ENCODE measurements around the gene SMAD3. TPM values are rescaled to one million over a fixed set of nuclear protein-coding genes. Genes with fewer than 3 reads are reported as not detected.
"Not testable (repeated sequence)": the region's sequence is repeated elsewhere in the genome, so short reads cannot be mapped to it uniquely, and the experiment has no call there.

Gene SMAD3
- total and polyA plus RNA-seq, 2 donors (not counting 1 experiment from before 2014, with no cell fraction given), result 55.9 to 163 TPM

GRCh38 chr15:67121644-67122605 is 56.5 kb downstream of the SMAD3 start:
- H3K9me3 Mint-ChIP-seq (ENCODE audit: insufficient read depth), result no peaks in the 10 kb centered on the region
- peak overlapping the region; percentile 96 for H3K27ac Mint-ChIP-seq
- H3K4me1 Mint-ChIP-seq, result peaks cover 91% of the 10 kb centered on the region
- DNase-seq (no peak), ATAC-seq (ENCODE audit: low read depth) (no peak)
- no peak for TF ChIP-seq EZH2 (IDR thresholded peaks at IDR 0.05; ENCODE audit: borderline replicate concordance, insufficient read depth, low read depth, low read length, poor library complexity, severe bottlenecking)
- TF ChIP-seq, protein P1, sequence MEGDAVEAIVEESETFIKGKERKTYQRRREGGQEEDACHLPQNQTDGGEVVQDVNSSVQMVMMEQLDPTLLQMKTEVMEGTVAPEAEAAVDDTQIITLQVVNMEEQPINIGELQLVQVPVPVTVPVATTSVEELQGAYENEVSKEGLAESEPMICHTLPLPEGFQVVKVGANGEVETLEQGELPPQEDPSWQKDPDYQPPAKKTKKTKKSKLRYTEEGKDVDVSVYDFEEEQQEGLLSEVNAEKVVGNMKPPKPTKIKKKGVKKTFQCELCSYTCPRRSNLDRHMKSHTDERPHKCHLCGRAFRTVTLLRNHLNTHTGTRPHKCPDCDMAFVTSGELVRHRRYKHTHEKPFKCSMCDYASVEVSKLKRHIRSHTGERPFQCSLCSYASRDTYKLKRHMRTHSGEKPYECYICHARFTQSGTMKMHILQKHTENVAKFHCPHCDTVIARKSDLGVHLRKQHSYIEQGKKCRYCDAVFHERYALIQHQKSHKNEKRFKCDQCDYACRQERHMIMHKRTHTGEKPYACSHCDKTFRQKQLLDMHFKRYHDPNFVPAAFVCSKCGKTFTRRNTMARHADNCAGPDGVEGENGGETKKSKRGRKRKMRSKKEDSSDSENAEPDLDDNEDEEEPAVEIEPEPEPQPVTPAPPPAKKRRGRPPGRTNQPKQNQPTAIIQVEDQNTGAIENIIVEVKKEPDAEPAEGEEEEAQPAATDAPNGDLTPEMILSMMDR (IDR thresholded peaks at IDR 0.05), result no peak
- Histone ChIP-seq H3K4me2 (replicated peaks; ENCODE audit: low read depth, low read length, poor library complexity, severe bottlenecking) (peak overlapping the region; percentile 70), H3K27me3 (replicated peaks in 1 of 4; ENCODE audit: control extremely low read depth in 1 of 4, control insufficient read depth in 3 of 4, insufficient read depth in 4 of 4, low read length in 3 of 4) (no peaks in the 10 kb centered on the region), H3K36me3 (replicated peaks in 1 of 2; ENCODE audit: control extremely low read depth in 1 of 2, control insufficient read depth in 1 of 2, extremely low read depth in 1 of 2, insufficient read depth in 2 of 2, low read length in 1 of 2) (peaks cover 0 to 20% of the 10 kb centered on the region in 2 experiments), H4K20me1 (ENCODE audit: control insufficient read depth, insufficient read depth, low read length, poor library complexity, severe bottlenecking) (peaks cover 13% of the 10 kb centered on the region), H3K27ac (ENCODE audit: low read length in 2 of 2) (peak overlapping the region; percentile 90 to 91), H3K79me2 (ENCODE audit: control insufficient read depth, insufficient read depth, low read length) (peaks cover 100% of the 10 kb centered on the region), H3K9me3 (ENCODE audit: control extremely low read depth in 1 of 3, control insufficient read depth in 2 of 3, insufficient read depth in 1 of 3, low read length in 2 of 3) (no peaks in the 10 kb centered on the region), H3K4me3 (ENCODE audit: control extremely low read depth in 1 of 5, extremely low read depth in 1 of 5, insufficient read depth in 1 of 5, low read depth in 2 of 5, low read length in 4 of 5) (peak overlapping the region; percentile 9 to 54 (median 24)), H3K4me1 (ENCODE audit: control insufficient read depth in 2 of 2, insufficient read depth in 2 of 2, low read length in 2 of 2) (peaks cover 81 to 93% of the 10 kb centered on the region in 2 donors), H2AFZ (ENCODE audit: insufficient read depth, low read depth, low read length, poor library complexity, severe bottlenecking) (peak overlapping the region; percentile 51), H3K9ac (ENCODE audit: low read length) (peak overlapping the region; percentile 61)
- ChIA-PET POLR2A (interaction anchor here (0.5 to 6.4 kb wide), 11 partner anchors 10 to 950 kb away, joined by 3 to 40 read pairs (median 6); partner anchors contain the start of gene SMAD3), CTCF (interaction anchor here (1.3 to 10.5 kb wide), 9 partner anchors 12 to 56 kb away, joined by 3 to 102 read pairs (median 7); partner anchors contain the start of gene SMAD3)
- 96% methylated on average over 4 of the region's 10 CpGs for WGBS (ENCODE audit: insufficient coverage)
- H3K27me3 Mint-ChIP-seq, result no peaks in the 10 kb centered on the region
- intact Hi-C loops (cut with micrococcal nuclease), result loop anchor here (1.0 to 2.0 kb wide), 5 partner anchors 12 to 57 kb away; partner anchors contain the start of gene SMAD3
- peak overlapping the region; percentile 82 for H3K4me3 Mint-ChIP-seq

DNA sequence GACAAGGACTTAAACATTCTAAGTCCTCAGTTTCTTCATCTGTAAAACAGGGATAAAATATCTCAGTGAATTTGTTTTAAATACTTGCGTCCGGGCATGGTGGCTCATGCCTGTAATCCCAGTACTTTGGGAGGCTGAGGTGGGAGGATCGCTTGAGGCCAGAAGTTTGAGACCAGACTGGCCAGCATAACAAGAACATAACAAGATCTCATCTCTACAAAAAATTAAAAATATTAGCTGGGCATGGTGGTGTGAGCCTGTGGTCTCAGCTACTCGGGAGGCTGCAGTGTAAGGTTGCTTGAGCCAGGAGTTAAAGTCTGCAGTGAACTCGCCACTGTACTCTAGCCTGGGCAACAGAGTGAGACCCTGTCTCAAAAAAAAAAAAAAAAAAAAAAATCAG is 57.4 kb downstream of the SMAD3 start:
- peak overlapping the region; percentile 90 to 91 for H3K27ac ChIP-seq (ENCODE audit: low read length in 2 of 2)
- H3K27me3 Mint-ChIP-seq; H3K9me3 Mint-ChIP-seq (ENCODE audit: insufficient read depth); H2AFZ ChIP-seq (ENCODE audit: insufficient read depth, low read depth, low read length, poor library complexity, severe bottlenecking); intact Hi-C loops (cut with micrococcal nuclease); H3K27me3 ChIP-seq (replicated peaks in 1 of 4; ENCODE audit: control extremely low read depth in 1 of 4, control insufficient read depth in 3 of 4, insufficient read depth in 4 of 4, low read length in 3 of 4); DNase-seq; ATAC-seq (ENCODE audit: low read depth); H3K4me3 ChIP-seq (ENCODE audit: control extremely low read depth in 1 of 5, extremely low read depth in 1 of 5, insufficient read depth in 1 of 5, low read depth in 2 of 5, low read length in 4 of 5); H3K9me3 ChIP-seq (ENCODE audit: control extremely low read depth in 1 of 3, control insufficient read depth in 2 of 3, insufficient read depth in 1 of 3, low read length in 2 of 3); H3K4me3 Mint-ChIP-seq; H3K9ac ChIP-seq (ENCODE audit: low read length): not testable (repeated sequence)
- peak overlapping the region; percentile 70 for H3K4me2 ChIP-seq (replicated peaks; ENCODE audit: low read depth, low read length, poor library complexity, severe bottlenecking)
- H3K36me3 ChIP-seq (replicated peaks in 1 of 2; ENCODE audit: control extremely low read depth in 1 of 2, control insufficient read depth in 1 of 2, extremely low read depth in 1 of 2, insufficient read depth in 2 of 2, low read length in 1 of 2), result peaks cover 2 to 27% of the 10 kb centered on the region in 2 experiments
- no CpG with 5 or more reads among the region's 5 CpGs for WGBS (ENCODE audit: insufficient coverage)
- ChIA-PET CTCF (interaction anchor here (1.1 to 10.5 kb wide), 4 partner anchors 20 to 67 kb away, joined by 3 to 102 read pairs (median 4); no protein-coding TSS in a partner anchor), POLR2A (interaction anchor here (0.7 kb wide), 2 partner anchors 9 to 52 kb away, joined by 4 read pairs; no protein-coding TSS in a partner anchor)
- H3K79me2 ChIP-seq (ENCODE audit: control insufficient read depth, insufficient read depth, low read length), result peaks cover 100% of the 10 kb centered on the region
- H4K20me1 ChIP-seq (ENCODE audit: control insufficient read depth, insufficient read depth, low read length, poor library complexity, severe bottlenecking), result peaks cover 17% of the 10 kb centered on the region
- Mint-ChIP-seq H3K4me1 (peaks cover 91% of the 10 kb centered on the region), H3K27ac (peak overlapping the region; percentile 96)
- H3K4me1 ChIP-seq (ENCODE audit: control insufficient read depth in 2 of 2, insufficient read depth in 2 of 2, low read length in 2 of 2), result peaks cover 76 to 93% of the 10 kb centered on the region in 2 donors

- H3K27me3 Mint-ChIP-seq; H3K9me3 Mint-ChIP-seq (ENCODE audit: insufficient read depth); H3K4me3 ChIP-seq (ENCODE audit: control extremely low read depth in 1 of 5, extremely low read depth in 1 of 5, insufficient read depth in 1 of 5, low read depth in 2 of 5, low read length in 4 of 5); H3K9ac ChIP-seq (ENCODE audit: low read length); intact Hi-C loops (cut with micrococcal nuclease); H2AFZ ChIP-seq (ENCODE audit: insufficient read depth, low read depth, low read length, poor library complexity, severe bottlenecking); H3K4me3 Mint-ChIP-seq; H3K9me3 ChIP-seq (ENCODE audit: control extremely low read depth in 1 of 3, control insufficient read depth in 2 of 3, insufficient read depth in 1 of 3, low read length in 2 of 3); ATAC-seq (ENCODE audit: low read depth); H3K4me2 ChIP-seq (replicated peaks; ENCODE audit: low read depth, low read length, poor library complexity, severe bottlenecking); DNase-seq; H3K27me3 ChIP-seq (replicated peaks in 1 of 4; ENCODE audit: control extremely low read depth in 1 of 4, control insufficient read depth in 3 of 4, insufficient read depth in 4 of 4, low read length in 3 of 4): not testable (repeated sequence)
- Histone ChIP-seq H3K4me1 (ENCODE audit: control insufficient read depth in 2 of 2, insufficient read depth in 2 of 2, low read length in 2 of 2) (peaks cover 73 to 91% of the 10 kb centered on the region in 2 donors), H4K20me1 (ENCODE audit: control insufficient read depth, insufficient read depth, low read length, poor library complexity, severe bottlenecking) (peaks cover 17% of the 10 kb centered on the region), H3K36me3 (replicated peaks in 1 of 2; ENCODE audit: control extremely low read depth in 1 of 2, control insufficient read depth in 1 of 2, extremely low read depth in 1 of 2, insufficient read depth in 2 of 2, low read length in 1 of 2) (peaks cover 2 to 32% of the 10 kb centered on the region in 2 experiments), H3K79me2 (ENCODE audit: control insufficient read depth, insufficient read depth, low read length) (peaks cover 100% of the 10 kb centered on the region), H3K27ac (ENCODE audit: low read length in 2 of 2) (peak overlapping the region in 1 of 2 donors; percentile 53)
- ChIA-PET POLR2A (interaction anchor here (0.7 kb wide), 1 partner anchor 53 kb away, joined by 4 read pairs; no protein-coding TSS in a partner anchor), CTCF (interaction anchor here (1.1 to 10.5 kb wide), 6 partner anchors 20 to 68 kb away, joined by 3 to 102 read pairs (median 4); no protein-coding TSS in a partner anchor)
- Mint-ChIP-seq H3K27ac (peak overlapping the region; percentile 38), H3K4me1 (peaks cover 90% of the 10 kb centered on the region)
- WGBS (ENCODE audit: insufficient coverage), result 100% methylated on average over 4 of the region's 8 CpGs
Measured at GRCh38 chr15:67123291-67123690, 57.9 kb downstream of the SMAD3 start.
